ENCODE data around the gene KRT74.

Gene KRT74

DNA sequence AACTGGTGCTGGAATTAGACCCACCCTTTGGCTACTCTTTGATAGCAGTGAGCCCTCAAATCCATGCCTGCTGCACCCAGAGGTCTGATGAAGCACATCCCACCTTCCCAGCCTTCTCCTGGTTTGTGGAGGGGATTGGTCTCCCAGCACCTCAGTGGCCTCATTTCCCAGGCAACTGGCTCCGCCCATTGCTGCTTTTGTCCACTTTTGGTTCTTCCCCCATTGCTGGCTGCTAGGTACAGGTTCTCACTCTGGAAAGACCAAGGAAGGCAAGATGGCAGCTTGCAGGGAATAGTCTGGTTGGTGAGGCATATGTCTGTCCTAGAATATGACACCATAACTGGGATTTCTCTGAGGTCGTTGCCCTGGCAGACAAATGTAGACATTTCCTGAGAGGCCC, 43.3 kb downstream of the KRT74 start:
- Histone ChIP-seq H3K9ac (ENCODE audit: low read length) (no peak overlapping the region), H3K4ac (ENCODE audit: low read depth in 1 of 2, low read length in 2 of 2) (no peak overlapping the region), H3K4me1 (ENCODE audit: control insufficient read depth, insufficient read depth, low read depth, low read length) (no peaks in the 10 kb centered on the region), H2AFZ (ENCODE audit: low read depth, low read length) (no peak overlapping the region), H4K91ac (ENCODE audit: low read length) (no peak overlapping the region), H3K23ac (ENCODE audit: low read length in 2 of 2) (no peak overlapping the region), H3K27me3 (ENCODE audit: control insufficient read depth in 1 of 2, insufficient read depth in 1 of 2, low read length in 2 of 2) (peaks cover 9 to 73% of the 10 kb centered on the region in 2 experiments), H3K79me1 (replicated peaks; ENCODE audit: low read length, poor library complexity, severe bottlenecking) (no peaks in the 10 kb centered on the region), H2BK5ac (ENCODE audit: low read depth, low read length, poor library complexity, severe bottlenecking) (no peak overlapping the region), H3K9me3 (ENCODE audit: control insufficient read depth, low read length) (no peaks in the 10 kb centered on the region), H3K14ac (ENCODE audit: low read length in 2 of 2) (no peak overlapping the region), H2BK12ac (ENCODE audit: low read length in 2 of 2) (no peak overlapping the region), H2BK120ac (ENCODE audit: low read depth, low read length) (no peak overlapping the region), H3K27ac (ENCODE audit: low read length, poor library complexity, severe bottlenecking) (no peak overlapping the region), H4K8ac (ENCODE audit: low read length) (no peak overlapping the region), H3K4me2 (ENCODE audit: low read length, poor library complexity, severe bottlenecking) (no peak overlapping the region), H3K4me3 (ENCODE audit: insufficient read depth in 1 of 2, low read depth in 1 of 2, low read length in 2 of 2) (no peak overlapping the region), H3K36me3 (ENCODE audit: control insufficient read depth in 1 of 2, insufficient read depth in 2 of 2, low read depth in 1 of 2, low read length in 2 of 2) (no peaks in the 10 kb centered on the region), H3K18ac (ENCODE audit: low read depth in 1 of 2, low read length in 2 of 2) (no peak overlapping the region), H2AK5ac (ENCODE audit: low read length, severe bottlenecking) (no peak overlapping the region), H2BK15ac (ENCODE audit: low read depth, poor library complexity, severe bottlenecking) (no peak overlapping the region)
- DNase-seq = no peak
- WGBS = 84% methylated on average over 2 of the region's 2 CpGs

GRCh38 chr12:52529846-52530245, 43.8 kb downstream of the KRT74 start:
- H4K8ac ChIP-seq (ENCODE audit: low read length) = no peak overlapping the region
- H3K27me3 ChIP-seq (ENCODE audit: control insufficient read depth in 1 of 2, insufficient read depth in 1 of 2, low read length in 2 of 2) = peaks cover 9 to 76% of the 10 kb centered on the region in 2 experiments
- no peak overlapping the region for H3K4me2 ChIP-seq (ENCODE audit: low read length, poor library complexity, severe bottlenecking)
- no peak for DNase-seq
- H3K4ac ChIP-seq (ENCODE audit: low read depth in 1 of 2, low read length in 2 of 2) = no peak overlapping the region
- H3K79me1 ChIP-seq (replicated peaks; ENCODE audit: low read length, poor library complexity, severe bottlenecking) = no peaks in the 10 kb centered on the region
- H3K9me3 ChIP-seq (ENCODE audit: control insufficient read depth, low read length) = no peaks in the 10 kb centered on the region
- no peak overlapping the region for H3K9ac ChIP-seq (ENCODE audit: low read length)
- WGBS = 64% methylated on average over 9 of the region's 9 CpGs
- no peak overlapping the region for H2AFZ ChIP-seq (ENCODE audit: low read depth, low read length)
- H2BK120ac ChIP-seq (ENCODE audit: low read depth, low read length) = no peak overlapping the region
- H2BK5ac ChIP-seq (ENCODE audit: low read depth, low read length, poor library complexity, severe bottlenecking) = no peak overlapping the region
- no peak overlapping the region for H3K14ac ChIP-seq (ENCODE audit: low read length in 2 of 2)
- H2BK15ac ChIP-seq (ENCODE audit: low read depth, poor library complexity, severe bottlenecking) = no peak overlapping the region
- no peak overlapping the region for H2BK12ac ChIP-seq (ENCODE audit: low read length in 2 of 2)
- no peaks in the 10 kb centered on the region for H3K36me3 ChIP-seq (ENCODE audit: control insufficient read depth in 1 of 2, insufficient read depth in 2 of 2, low read depth in 1 of 2, low read length in 2 of 2)
- no peak overlapping the region for H3K4me3 ChIP-seq (ENCODE audit: insufficient read depth in 1 of 2, low read depth in 1 of 2, low read length in 2 of 2)
- no peak overlapping the region for H3K18ac ChIP-seq (ENCODE audit: low read depth in 1 of 2, low read length in 2 of 2)
- no peaks in the 10 kb centered on the region for H3K4me1 ChIP-seq (ENCODE audit: control insufficient read depth, insufficient read depth, low read depth, low read length)
- no peak overlapping the region for H4K91ac ChIP-seq (ENCODE audit: low read length)
- no peak overlapping the region for H2AK5ac ChIP-seq (ENCODE audit: low read length, severe bottlenecking)
- no peak overlapping the region for H3K23ac ChIP-seq (ENCODE audit: low read length in 2 of 2)
- no peak overlapping the region for H3K27ac ChIP-seq (ENCODE audit: low read length, poor library complexity, severe bottlenecking)

- H3K4me3 ChIP-seq (ENCODE audit: insufficient read depth in 1 of 2, low read depth in 1 of 2, low read length in 2 of 2) = no peak overlapping the region
- no peak overlapping the region for H3K9ac ChIP-seq (ENCODE audit: low read length)
- H3K14ac ChIP-seq (ENCODE audit: low read length in 2 of 2) = no peak overlapping the region
- H3K4ac ChIP-seq (ENCODE audit: low read depth in 1 of 2, low read length in 2 of 2) = no peak overlapping the region
- no peak overlapping the region for H3K4me2 ChIP-seq (ENCODE audit: low read length, poor library complexity, severe bottlenecking)
- H2BK120ac ChIP-seq (ENCODE audit: low read depth, low read length) = no peak overlapping the region
- no peak overlapping the region for H4K8ac ChIP-seq (ENCODE audit: low read length)
- H4K91ac ChIP-seq (ENCODE audit: low read length) = no peak overlapping the region
- H3K27me3 ChIP-seq (ENCODE audit: control insufficient read depth in 1 of 2, insufficient read depth in 1 of 2, low read length in 2 of 2) = peaks cover 9 to 74% of the 10 kb centered on the region in 2 experiments
- no peaks in the 10 kb centered on the region for H3K79me1 ChIP-seq (replicated peaks; ENCODE audit: low read length, poor library complexity, severe bottlenecking)
- H2BK5ac ChIP-seq (ENCODE audit: low read depth, low read length, poor library complexity, severe bottlenecking) = no peak overlapping the region
- no peak overlapping the region for H3K23ac ChIP-seq (ENCODE audit: low read length in 2 of 2)
- H2AFZ ChIP-seq (ENCODE audit: low read depth, low read length) = no peak overlapping the region
- H3K27ac ChIP-seq (ENCODE audit: low read length, poor library complexity, severe bottlenecking) = no peak overlapping the region
- 82% methylated on average over 2 of the region's 2 CpGs for WGBS
- no peak overlapping the region for H2BK15ac ChIP-seq (ENCODE audit: low read depth, poor library complexity, severe bottlenecking)
- no peak overlapping the region for H3K18ac ChIP-seq (ENCODE audit: low read depth in 1 of 2, low read length in 2 of 2)
- no peak for DNase-seq
- H3K4me1 ChIP-seq (ENCODE audit: control insufficient read depth, insufficient read depth, low read depth, low read length) = no peaks in the 10 kb centered on the region
- H3K36me3 ChIP-seq (ENCODE audit: control insufficient read depth in 1 of 2, insufficient read depth in 2 of 2, low read depth in 1 of 2, low read length in 2 of 2) = no peaks in the 10 kb centered on the region
- no peaks in the 10 kb centered on the region for H3K9me3 ChIP-seq (ENCODE audit: control insufficient read depth, low read length)
- no peak overlapping the region for H2BK12ac ChIP-seq (ENCODE audit: low read length in 2 of 2)
- H2AK5ac ChIP-seq (ENCODE audit: low read length, severe bottlenecking) = no peak overlapping the region
Observed at GRCh38 chr12:52529417-52529816, 44.2 kb downstream of the KRT74 start.

DNA sequence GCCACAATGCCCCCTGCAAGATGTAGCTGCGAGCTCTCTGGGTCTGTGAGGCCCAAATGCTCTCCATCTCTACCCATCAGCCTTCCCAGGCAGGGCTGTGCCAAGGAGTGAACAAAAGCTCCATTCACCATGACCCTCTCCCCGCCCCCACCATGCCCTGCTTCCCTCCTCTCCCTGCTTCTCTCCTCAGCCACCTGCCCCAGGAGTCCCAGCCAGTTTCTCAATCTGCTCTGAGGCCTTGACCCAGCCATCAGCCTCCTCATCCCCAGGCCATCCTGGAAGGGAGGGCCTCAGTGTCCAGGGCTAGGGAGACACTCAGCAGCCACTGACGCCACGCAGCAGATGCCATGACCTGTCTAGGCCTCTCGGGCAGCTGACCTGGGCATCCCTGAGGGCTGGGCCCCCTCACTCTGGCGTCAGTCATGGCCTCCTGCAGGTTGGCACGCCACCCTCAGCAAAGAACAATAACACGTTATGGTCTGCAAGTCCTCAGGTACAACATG, 45.0 kb downstream of the KRT74 start:
- no peak for DNase-seq
- H3K23ac ChIP-seq (ENCODE audit: low read length in 2 of 2) = no peak overlapping the region
- no peak overlapping the region for H3K18ac ChIP-seq (ENCODE audit: low read depth in 1 of 2, low read length in 2 of 2)
- no peak overlapping the region for H4K91ac ChIP-seq (ENCODE audit: low read length)
- H2BK12ac ChIP-seq (ENCODE audit: low read length in 2 of 2) = no peak overlapping the region
- peaks cover 5 to 77% of the 10 kb centered on the region in 2 experiments for H3K27me3 ChIP-seq (ENCODE audit: control insufficient read depth in 1 of 2, insufficient read depth in 1 of 2, low read length in 2 of 2)
- no peak overlapping the region for H4K8ac ChIP-seq (ENCODE audit: low read length)
- H2AK5ac ChIP-seq (ENCODE audit: low read length, severe bottlenecking) = no peak overlapping the region
- H3K4ac ChIP-seq (ENCODE audit: low read depth in 1 of 2, low read length in 2 of 2) = no peak overlapping the region
- H3K4me1 ChIP-seq (ENCODE audit: control insufficient read depth, insufficient read depth, low read depth, low read length) = no peaks in the 10 kb centered on the region
- no peak overlapping the region for H2BK120ac ChIP-seq (ENCODE audit: low read depth, low read length)
- 78% methylated on average over 8 of the region's 8 CpGs for WGBS
- H3K79me1 ChIP-seq (replicated peaks; ENCODE audit: low read length, poor library complexity, severe bottlenecking) = no peaks in the 10 kb centered on the region
- no peak overlapping the region for H2BK15ac ChIP-seq (ENCODE audit: low read depth, poor library complexity, severe bottlenecking)
- H3K4me2 ChIP-seq (ENCODE audit: low read length, poor library complexity, severe bottlenecking) = no peak overlapping the region
- no peak overlapping the region for H3K4me3 ChIP-seq (ENCODE audit: insufficient read depth in 1 of 2, low read depth in 1 of 2, low read length in 2 of 2)
- no peaks in the 10 kb centered on the region for H3K9me3 ChIP-seq (ENCODE audit: control insufficient read depth, low read length)
- no peak overlapping the region for H2AFZ ChIP-seq (ENCODE audit: low read depth, low read length)
- H3K14ac ChIP-seq (ENCODE audit: low read length in 2 of 2) = no peak overlapping the region
- H3K27ac ChIP-seq (ENCODE audit: low read length, poor library complexity, severe bottlenecking) = no peak overlapping the region
- no peaks in the 10 kb centered on the region for H3K36me3 ChIP-seq (ENCODE audit: control insufficient read depth in 1 of 2, insufficient read depth in 2 of 2, low read depth in 1 of 2, low read length in 2 of 2)
- no peak overlapping the region for H3K9ac ChIP-seq (ENCODE audit: low read length)
- no peak overlapping the region for H2BK5ac ChIP-seq (ENCODE audit: low read depth, low read length, poor library complexity, severe bottlenecking)

All from mesenchymal stem cell (in vitro differentiated cells and primary cell).